Natural killer cell (primary cell): ENCODE results near the gene ZNF621. TPM values are rescaled to one million over a fixed set of nuclear protein-coding genes. Genes with fewer than 3 reads are reported as not detected.

ENCODE experiments used
- ATAC-seq, 3 donors: fragments of 150-1000 bp in 2 of 3; fragments of 200-7000 bp in 1 of 3; cut with Tn5 transposase; 1 replicate in 1 of 3; 2 replicates in 2 of 3; pipeline ENCODE4 v1.10.0; 2021; ENCODE audit warnings: mild to moderate bottlenecking in 2 of 3, moderate library complexity in 2 of 3
- DNase-seq, 2 donors: peaks; one replicate each; pipeline versions ENCODE4 v3.0.0 to v3.0.0-alpha.2; 2013 to 2021; ENCODE audit warnings: mixed read lengths in 1 of 2
- H3K27ac ChIP-seq: one replicate; pipeline ENCODE4 v1.5.1; 2013; ENCODE audit warnings: mild to moderate bottlenecking, low read length
- H3K27me3 ChIP-seq: one replicate; pipeline ENCODE4 v1.6.1; 2013; ENCODE audit warnings: low read length; ENCODE audit not compliant: control insufficient read depth, insufficient read depth
- H3K36me3 ChIP-seq: one replicate; pipeline ENCODE4 v1.6.1; 2013; ENCODE audit warnings: low read length; ENCODE audit not compliant: control insufficient read depth, insufficient read depth
- H3K4me1 ChIP-seq: one replicate; pipeline ENCODE4 v1.6.1; 2013; ENCODE audit warnings: low read length; ENCODE audit not compliant: control insufficient read depth, insufficient read depth
- H3K4me3 ChIP-seq: one replicate; pipeline ENCODE4 v1.5.1; 2013; ENCODE audit warnings: low read length
- H3K9me3 ChIP-seq: one replicate; pipeline ENCODE4 v1.6.1; 2013; ENCODE audit warnings: low read length; ENCODE audit not compliant: control insufficient read depth, insufficient read depth
- H3K27ac Mint-ChIP-seq, 2 donors: one replicate each; pipeline ENCODE4 v1.8.0; 2022; ENCODE audit warnings: mild to moderate bottlenecking in 2 of 2, mixed read lengths in 2 of 2, moderate library complexity in 1 of 2
- H3K27me3 Mint-ChIP-seq, 2 donors: one replicate each; pipeline ENCODE4 v1.8.0; 2022; ENCODE audit warnings: low read depth in 2 of 2, mixed read lengths in 2 of 2
- H3K36me3 Mint-ChIP-seq: one replicate; pipeline ENCODE4 v1.8.0; 2022; ENCODE audit warnings: mixed read lengths
- H3K4me1 Mint-ChIP-seq, 2 donors: one replicate each; pipeline ENCODE4 v1.8.0; 2022; ENCODE audit warnings: mixed read lengths in 2 of 2
- H3K4me3 Mint-ChIP-seq: one replicate; pipeline ENCODE4 v1.8.0; 2022; ENCODE audit warnings: mild to moderate bottlenecking, moderate library complexity, mixed read lengths
- H3K9me3 Mint-ChIP-seq, 2 donors: one replicate each; pipeline ENCODE4 v1.8.0; 2022; ENCODE audit warnings: mixed read lengths in 2 of 2
- CTCF ChIP-seq: fragments of 200-600 bp; IDR thresholded peaks from one replicate; pipeline ENCODE4 v1.8.0; 2022; ENCODE audit warnings: antibody characterized with exemption
- WGBS: methylation state at CpG from one replicate; pipeline ENCODE4 v1.1.7; 2013; ENCODE audit warnings: missing lambda C conversion rate; ENCODE audit not compliant: insufficient coverage; 5-methylcytosine and 5-hydroxymethylcytosine counted together
- intact Hi-C: fragments of 100-400 bp; cut with micrococcal nuclease; formaldehyde crosslinking; loops from one replicate; pipeline ENCODE4 v1.14.2; 2022
- total RNA-seq, 4 donors: library from RNA; stranded (reverse); fragments of 120-200 nt in 1 of 4; gene quantifications; one replicate each; pipeline versions ENCODE4 v1.2.3 to v1.2.4, GENCODE V29; 2013 to 2022

The ZNF621 gene
- total RNA-seq, 3 donors from 2014 or later (not counting 1 experiment from before 2014, with no cell fraction given) = 27.7 to 33.5 (median 31.0) TPM

- H3K4me1 ChIP-seq = peaks cover 10% of the 10 kb centered on the region
- WGBS = 94% methylated on average over 3 of the region's 3 CpGs
- Mint-ChIP-seq H3K27me3 (no peaks in the 10 kb centered on the region), H3K36me3 (peaks cover 23% of the 10 kb centered on the region), H3K27ac (no peak overlapping the region), H3K4me3 (no peak overlapping the region), H3K9me3 (peaks cover 2 to 9% of the 10 kb centered on the region in 2 donors), H3K4me1 (peaks cover 6 to 10% of the 10 kb centered on the region in 2 donors)
- peaks cover 32% of the 10 kb centered on the region for H3K36me3 ChIP-seq
- peaks cover 8% of the 10 kb centered on the region for H3K9me3 ChIP-seq
- DNase-seq (no peak), ATAC-seq (no peak)
- no peaks in the 10 kb centered on the region for H3K27me3 ChIP-seq
- H3K4me3 ChIP-seq = no peak overlapping the region
- intact Hi-C loops = no loop called here
- TF ChIP-seq CTCF = no peak
- no peak overlapping the region for H3K27ac ChIP-seq
Measured at GRCh38 chr3:40487172-40487571, 37.6 kb upstream of the ZNF621 start.

GRCh38 chr3:40490916-40491315 is 33.8 kb upstream of the ZNF621 start:
- Mint-ChIP-seq H3K4me3 (no peak overlapping the region), H3K36me3 (peaks cover 23% of the 10 kb centered on the region), H3K27ac (no peak overlapping the region), H3K27me3 (no peaks in the 10 kb centered on the region), H3K9me3 (peaks cover 2 to 9% of the 10 kb centered on the region in 2 donors), H3K4me1 (no peaks in the 10 kb centered on the region)
- TF ChIP-seq CTCF = no peak
- H3K27me3 ChIP-seq = no peaks in the 10 kb centered on the region
- intact Hi-C loops = no loop called here
- H3K4me3 ChIP-seq = no peak overlapping the region
- H3K27ac ChIP-seq = no peak overlapping the region
- ATAC-seq (no peak), DNase-seq (no peak)
- H3K36me3 ChIP-seq = peaks cover 20% of the 10 kb centered on the region
- 93% methylated on average over 2 of the region's 5 CpGs for WGBS
- H3K9me3 ChIP-seq = peaks cover 8% of the 10 kb centered on the region
- H3K4me1 ChIP-seq = no peaks in the 10 kb centered on the region

GRCh38 chr3:40494698-40495097 is 30.1 kb upstream of the ZNF621 start:
- H3K4me1 ChIP-seq = no peaks in the 10 kb centered on the region
- DNase-seq = no peak
- no peak overlapping the region for H3K4me3 Mint-ChIP-seq
- intact Hi-C loops = no loop called here
- H3K27me3 Mint-ChIP-seq = no peaks in the 10 kb centered on the region
- H3K36me3 ChIP-seq = no peaks in the 10 kb centered on the region
- no peaks in the 10 kb centered on the region for H3K9me3 ChIP-seq
- ATAC-seq = no peak
- H3K27ac Mint-ChIP-seq = no peak overlapping the region
- WGBS = no CpG with 5 or more reads among the region's 2 CpGs
- H3K4me1 Mint-ChIP-seq = peaks cover 0 to 2% of the 10 kb centered on the region in 2 donors
- no peaks in the 10 kb centered on the region for H3K27me3 ChIP-seq
- H3K27ac ChIP-seq = no peak overlapping the region
- H3K9me3 Mint-ChIP-seq = no peaks in the 10 kb centered on the region
- H3K36me3 Mint-ChIP-seq = no peaks in the 10 kb centered on the region
- H3K4me3 ChIP-seq = no peak overlapping the region
- no peak for TF ChIP-seq CTCF

GRCh38 chr3:40497288-40497687 is 27.5 kb upstream of the ZNF621 start:
- Histone ChIP-seq H3K4me3 (no peak overlapping the region), H3K4me1 (no peaks in the 10 kb centered on the region), H3K27ac (no peak overlapping the region), H3K9me3 (no peaks in the 10 kb centered on the region), H3K27me3 (no peaks in the 10 kb centered on the region), H3K36me3 (no peaks in the 10 kb centered on the region)
- WGBS = 100% methylated on average over 2 of the region's 2 CpGs
- no peaks in the 10 kb centered on the region for H3K36me3 Mint-ChIP-seq
- intact Hi-C loops = no loop called here
- H3K4me3 Mint-ChIP-seq = no peak overlapping the region
- H3K4me1 Mint-ChIP-seq = peaks cover 0 to 5% of the 10 kb centered on the region in 2 donors
- ATAC-seq (no peak), DNase-seq (no peak)
- H3K9me3 Mint-ChIP-seq = no peaks in the 10 kb centered on the region
- no peaks in the 10 kb centered on the region for H3K27me3 Mint-ChIP-seq
- no peak for TF ChIP-seq CTCF
- H3K27ac Mint-ChIP-seq = no peak overlapping the region
